HFFc6 (cell line): ENCODE measurements around the gene UMAD1. TPM values are rescaled to one million over a fixed set of nuclear protein-coding genes. Genes with fewer than 3 reads are reported as not detected.

Experiments used
- DNase-seq: peaks from one replicate; pipeline ENCODE4 v3.0.0-alpha.2; 2018
- H3K27ac Mint-ChIP-seq: 2 replicates; pipeline ENCODE4 v1.8.0; 2020; ENCODE audit warnings: mild to moderate bottlenecking, mixed read lengths
- H3K27me3 Mint-ChIP-seq: 2 replicates; pipeline ENCODE4 v1.8.0; 2021; ENCODE audit warnings: mild to moderate bottlenecking, moderate library complexity, mixed read lengths; ENCODE audit not compliant: insufficient read depth
- H3K36me3 Mint-ChIP-seq: 2 replicates; pipeline ENCODE4 v1.8.0; 2021; ENCODE audit warnings: low read depth, mixed read lengths
- H3K4me1 Mint-ChIP-seq: 2 replicates; pipeline ENCODE4 v1.8.0; 2020; ENCODE audit warnings: low read depth, mixed read lengths
- H3K4me3 Mint-ChIP-seq: 2 replicates; pipeline ENCODE4 v1.8.0; 2020; ENCODE audit warnings: mild to moderate bottlenecking, moderate library complexity, mixed read lengths
- H3K9me3 Mint-ChIP-seq: 2 replicates; pipeline ENCODE4 v1.8.0; 2020; ENCODE audit warnings: mild to moderate bottlenecking, mixed read lengths
- total RNA-seq, 6 experiments: library from RNA; stranded (reverse); fragmentation: NEBNext Ultra II Directional; extraction: Animal tissue kit (Norgen Biotek cat#: 25700); gene quantifications; 2 replicates in 1 of 6; 3 replicates in 5 of 6; pipeline ENCODE4 v1.2.3, GENCODE V29; 2021
- TF ChIP-seq, protein P1 (sequence below): fragments of 200-600 bp; sonication (generic); IDR thresholded peaks from 2 replicates; pipeline ENCODE4 v1.5.0; 2021; ENCODE audit warnings: antibody characterized with exemption, mild to moderate bottlenecking

Gene UMAD1
- total RNA-seq, 6 experiments from 2014 or later = 11.6 to 14.6 (median 12.1) TPM

DNA sequence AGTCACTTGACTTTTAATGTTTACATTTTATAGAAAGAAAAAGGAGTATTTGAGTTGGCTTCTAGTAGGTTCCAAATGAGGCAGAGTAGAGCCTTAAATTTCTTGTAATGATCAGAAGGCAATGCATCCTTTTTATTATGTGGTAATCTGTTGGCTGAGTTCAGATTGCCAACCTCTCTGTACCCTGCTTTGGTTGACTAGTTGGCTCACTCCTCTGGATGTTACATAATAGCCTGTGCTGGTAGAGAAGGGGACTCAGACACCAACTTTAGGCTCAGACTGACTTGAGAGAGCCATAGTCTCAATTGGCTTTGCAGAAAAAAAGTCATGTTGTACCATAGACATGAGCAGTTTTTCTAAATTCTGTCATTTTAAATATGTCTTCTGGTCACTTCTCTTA, 281.3 kb downstream of the UMAD1 start:
- TF ChIP-seq, protein P1, sequence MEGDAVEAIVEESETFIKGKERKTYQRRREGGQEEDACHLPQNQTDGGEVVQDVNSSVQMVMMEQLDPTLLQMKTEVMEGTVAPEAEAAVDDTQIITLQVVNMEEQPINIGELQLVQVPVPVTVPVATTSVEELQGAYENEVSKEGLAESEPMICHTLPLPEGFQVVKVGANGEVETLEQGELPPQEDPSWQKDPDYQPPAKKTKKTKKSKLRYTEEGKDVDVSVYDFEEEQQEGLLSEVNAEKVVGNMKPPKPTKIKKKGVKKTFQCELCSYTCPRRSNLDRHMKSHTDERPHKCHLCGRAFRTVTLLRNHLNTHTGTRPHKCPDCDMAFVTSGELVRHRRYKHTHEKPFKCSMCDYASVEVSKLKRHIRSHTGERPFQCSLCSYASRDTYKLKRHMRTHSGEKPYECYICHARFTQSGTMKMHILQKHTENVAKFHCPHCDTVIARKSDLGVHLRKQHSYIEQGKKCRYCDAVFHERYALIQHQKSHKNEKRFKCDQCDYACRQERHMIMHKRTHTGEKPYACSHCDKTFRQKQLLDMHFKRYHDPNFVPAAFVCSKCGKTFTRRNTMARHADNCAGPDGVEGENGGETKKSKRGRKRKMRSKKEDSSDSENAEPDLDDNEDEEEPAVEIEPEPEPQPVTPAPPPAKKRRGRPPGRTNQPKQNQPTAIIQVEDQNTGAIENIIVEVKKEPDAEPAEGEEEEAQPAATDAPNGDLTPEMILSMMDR = no peak
- no peak overlapping the region for H3K4me3 Mint-ChIP-seq
- no peak overlapping the region for H3K27ac Mint-ChIP-seq
- no peaks in the 10 kb centered on the region for H3K9me3 Mint-ChIP-seq
- H3K4me1 Mint-ChIP-seq = peaks cover 12% of the 10 kb centered on the region
- H3K36me3 Mint-ChIP-seq = no peaks in the 10 kb centered on the region
- no peaks in the 10 kb centered on the region for H3K27me3 Mint-ChIP-seq
- DNase-seq = no peak

GRCh38 chr7:7922684-7923385, 282.3 kb downstream of the UMAD1 start:
- no peak for DNase-seq
- H3K4me1 Mint-ChIP-seq = peaks cover 12% of the 10 kb centered on the region
- no peaks in the 10 kb centered on the region for H3K36me3 Mint-ChIP-seq
- H3K27ac Mint-ChIP-seq = no peak overlapping the region
- H3K9me3 Mint-ChIP-seq = no peaks in the 10 kb centered on the region
- TF ChIP-seq, protein P1 = no peak
- H3K27me3 Mint-ChIP-seq = 0 out of 2 replicates have a peak, but pooled peaks cover 1% of the 10 kb centered on the region
- H3K4me3 Mint-ChIP-seq = no peak overlapping the region

GRCh38 chr7:7923818-7924217, 283.3 kb downstream of the UMAD1 start:
- Mint-ChIP-seq H3K4me1 (peaks cover 12% of the 10 kb centered on the region), H3K4me3 (no peak overlapping the region), H3K9me3 (no peaks in the 10 kb centered on the region), H3K27ac (no peak overlapping the region), H3K36me3 (no peaks in the 10 kb centered on the region), H3K27me3 (0 out of 2 replicates have a peak, but pooled peaks cover 1% of the 10 kb centered on the region)
- no peak for DNase-seq
- TF ChIP-seq, protein P1 = no peak

GRCh38 chr7:7924303-7924702, 283.8 kb downstream of the UMAD1 start:
- Mint-ChIP-seq H3K27ac (no peak overlapping the region), H3K9me3 (no peaks in the 10 kb centered on the region), H3K4me1 (peaks cover 12% of the 10 kb centered on the region), H3K36me3 (no peaks in the 10 kb centered on the region), H3K4me3 (no peak overlapping the region), H3K27me3 (0 out of 2 replicates have a peak, but pooled peaks cover 1% of the 10 kb centered on the region)
- TF ChIP-seq, protein P1 = no peak
- DNase-seq = no peak

Other genes with a start within 250 kb of the UMAD1 start
- gene COL28A1, start 104.9 kb upstream of the UMAD1 start, total RNA-seq = under 1 TPM in 2 of 6 experiments, not detected in 4; 0.07 to 0.14 TPM
- 10 to 100 TPM; 30.2 to 39.0 (median 35.1) TPM for gene MIOS, start 73.9 kb upstream of the UMAD1 start, total RNA-seq
- 10 to 100 TPM; 36.7 to 58.0 (median 51.1) TPM for gene RPA3, start 77.9 kb downstream of the UMAD1 start, total RNA-seq